ENCODE results near the gene RBCK1. TPM values are rescaled to one million over a fixed set of nuclear protein-coding genes. Genes with fewer than 3 reads are reported as not detected.

Gene RBCK1
- total RNA-seq, 2 donors from 2014 or later: 41.6 to 43.5 TPM

GRCh38 chr20:430091-430999 is 22.2 kb downstream of the RBCK1 start:
- DNase-seq (no peak), ATAC-seq (peak in 1 of 2 donors; percentile 7)
- intact Hi-C loops (cut with DNase I): loop anchor here in 1 of 2 donors (2.0 kb wide), 1 partner anchor 76 kb away; no protein-coding TSS in a partner anchor

- peak; percentile 56 for DNase-seq
- ATAC-seq: peak; percentile 63 to 80
- intact Hi-C loops (cut with DNase I): loop anchor here in 1 of 2 donors (2.0 kb wide), 1 partner anchor 76 kb away; no protein-coding TSS in a partner anchor
Measured at GRCh38 chr20:431012-431904, 23.2 kb downstream of the RBCK1 start.

GRCh38 chr20:432208-432607 is 24.1 kb downstream of the RBCK1 start:
- DNase-seq (no peak), ATAC-seq (no peak)
- intact Hi-C loops (cut with DNase I): no loop called here

GRCh38 chr20:432677-433299 is 24.7 kb downstream of the RBCK1 start:
- DNase-seq (no peak), ATAC-seq (peak in 1 of 2 donors; percentile 4)
- intact Hi-C loops (cut with DNase I): no loop called here

GRCh38 chr20:433300-433975 is 25.3 kb downstream of the RBCK1 start:
- ATAC-seq (peak in 1 of 2 donors; percentile 14), DNase-seq (no peak)
- intact Hi-C loops (cut with DNase I): no loop called here

GRCh38 chr20:434221-434620 is 26.1 kb downstream of the RBCK1 start:
- intact Hi-C loops (cut with DNase I): no loop called here
- no peak for ATAC-seq
- DNase-seq: no peak

GRCh38 chr20:434661-435419 is 26.7 kb downstream of the RBCK1 start:
- no peak for DNase-seq
- intact Hi-C loops (cut with DNase I): no loop called here

GRCh38 chr20:435558-435957 is 27.5 kb downstream of the RBCK1 start:
- DNase-seq (no peak), ATAC-seq (no peak)
- intact Hi-C loops (cut with DNase I): no loop called here

More at GRCh38 chr20:434661-435419, 26.7 kb downstream of the RBCK1 start:
- ATAC-seq: no peak

- intact Hi-C loops (cut with DNase I): no loop called here
- DNase-seq (no peak), ATAC-seq (no peak)
Measured at GRCh38 chr20:436476-436875, 28.4 kb downstream of the RBCK1 start.

- ATAC-seq: no peak
- no peak for DNase-seq
- intact Hi-C loops (cut with DNase I): no loop called here
Measured at GRCh38 chr20:437787-438486, 29.8 kb downstream of the RBCK1 start.

- peak; percentile 21 to 22 for ATAC-seq
- DNase-seq: peak; percentile 54
- intact Hi-C loops (cut with DNase I): no loop called here
Measured at GRCh38 chr20:438571-439469, 30.7 kb downstream of the RBCK1 start.

- DNase-seq (no peak), ATAC-seq (no peak)
- intact Hi-C loops (cut with DNase I): no loop called here
Measured at GRCh38 chr20:440148-440547, 32.0 kb downstream of the RBCK1 start.

GRCh38 chr20:440636-441035 is 32.5 kb downstream of the RBCK1 start:
- ATAC-seq: no peak
- intact Hi-C loops (cut with DNase I): no loop called here
- no peak for DNase-seq

- intact Hi-C loops (cut with DNase I): no loop called here
- no peak for ATAC-seq
Measured at GRCh38 chr20:443223-443775, 35.2 kb downstream of the RBCK1 start.

GRCh38 chr20:444117-444516 is 36.0 kb downstream of the RBCK1 start:
- peak in 1 of 2 donors; percentile 27 for ATAC-seq
- intact Hi-C loops (cut with DNase I): no loop called here

More at GRCh38 chr20:443223-443775, 35.2 kb downstream of the RBCK1 start:
- DNase-seq: no peak

GRCh38 chr20:444862-445426 is 36.8 kb downstream of the RBCK1 start:
- intact Hi-C loops (cut with DNase I): no loop called here
- DNase-seq (no peak), ATAC-seq (peak; percentile 52 to 58)

More at GRCh38 chr20:444117-444516, 36.0 kb downstream of the RBCK1 start:
- DNase-seq: no peak
